ENCODE data around the gene LCE1A.

DNA sequence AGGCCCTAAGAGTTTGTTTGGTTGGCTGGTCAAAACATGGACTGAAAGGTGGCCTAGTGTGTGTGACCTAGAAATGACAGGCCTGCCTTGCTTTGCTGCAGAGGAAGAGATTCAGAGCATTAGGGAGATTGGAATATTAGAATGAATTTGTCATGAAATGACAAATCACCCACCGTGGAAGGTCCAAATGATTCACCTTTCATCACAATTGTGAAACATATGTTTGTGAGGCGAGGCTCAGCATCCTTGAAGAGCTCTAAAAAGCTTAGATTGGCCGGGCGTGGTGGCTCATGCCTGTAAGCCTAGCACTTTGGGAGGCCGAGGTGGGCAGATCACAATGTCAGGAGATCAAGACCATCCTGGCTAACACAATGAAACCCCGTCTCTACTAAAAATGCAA lies 10.0 kb upstream of the LCE1A start:
- TF ChIP-seq, protein P1, sequence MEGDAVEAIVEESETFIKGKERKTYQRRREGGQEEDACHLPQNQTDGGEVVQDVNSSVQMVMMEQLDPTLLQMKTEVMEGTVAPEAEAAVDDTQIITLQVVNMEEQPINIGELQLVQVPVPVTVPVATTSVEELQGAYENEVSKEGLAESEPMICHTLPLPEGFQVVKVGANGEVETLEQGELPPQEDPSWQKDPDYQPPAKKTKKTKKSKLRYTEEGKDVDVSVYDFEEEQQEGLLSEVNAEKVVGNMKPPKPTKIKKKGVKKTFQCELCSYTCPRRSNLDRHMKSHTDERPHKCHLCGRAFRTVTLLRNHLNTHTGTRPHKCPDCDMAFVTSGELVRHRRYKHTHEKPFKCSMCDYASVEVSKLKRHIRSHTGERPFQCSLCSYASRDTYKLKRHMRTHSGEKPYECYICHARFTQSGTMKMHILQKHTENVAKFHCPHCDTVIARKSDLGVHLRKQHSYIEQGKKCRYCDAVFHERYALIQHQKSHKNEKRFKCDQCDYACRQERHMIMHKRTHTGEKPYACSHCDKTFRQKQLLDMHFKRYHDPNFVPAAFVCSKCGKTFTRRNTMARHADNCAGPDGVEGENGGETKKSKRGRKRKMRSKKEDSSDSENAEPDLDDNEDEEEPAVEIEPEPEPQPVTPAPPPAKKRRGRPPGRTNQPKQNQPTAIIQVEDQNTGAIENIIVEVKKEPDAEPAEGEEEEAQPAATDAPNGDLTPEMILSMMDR (conservative IDR thresholded peaks at IDR 0.05; ENCODE audit: low read depth, low read length): no peak
- TF ChIP-seq EZH2 (IDR thresholded peaks at IDR 0.05; ENCODE audit: borderline replicate concordance, low read depth, low read length, poor library complexity, severe bottlenecking): no peak

Measured in A673 (cell line).